Transverse colon (tissue), 4 donors: ENCODE data around the gene NT5DC3. TPM values are rescaled to one million over a fixed set of nuclear protein-coding genes. Genes with fewer than 3 reads are reported as not detected.

Experiments
- DNase-seq: peaks from one replicate; pipeline ENCODE4 v3.0.0-alpha.2; 2019
- H3K27ac ChIP-seq, 4 donors: fragments of 200-600 bp; sonication (generic); 2 replicates each; pipeline ENCODE4 v1.5.1; 2016 to 2018; ENCODE audit warnings: inconsistent platforms in 4 of 4
- H3K27me3 ChIP-seq: fragments of 200-600 bp; sonication (generic); 2 replicates; pipeline ENCODE4 v1.5.1; 2017; ENCODE audit warnings: inconsistent platforms
- H3K36me3 ChIP-seq, 4 donors: fragments of 200-600 bp; sonication (generic); 2 replicates each; pipeline ENCODE4 v1.5.1; 2017 to 2019; ENCODE audit warnings: inconsistent platforms in 4 of 4
- H3K4me1 ChIP-seq, 4 donors: fragments of 200-600 bp; sonication (generic); 2 replicates each; pipeline ENCODE4 v1.5.1; 2017 to 2020; ENCODE audit warnings: inconsistent platforms in 4 of 4
- H3K4me3 ChIP-seq, 4 donors: fragments of 200-600 bp; sonication (generic); 1 replicate in 1 of 4; 2 replicates in 3 of 4; pipeline versions ENCODE4 v1.5.1 to v1.6.1; 2017 to 2019; ENCODE audit warnings: inconsistent platforms in 4 of 4
- H3K9me3 ChIP-seq, 2 donors: fragments of 200-600 bp; sonication (generic); 2 replicates each; pipeline ENCODE4 v1.5.1; 2017 to 2019; ENCODE audit warnings: inconsistent platforms in 2 of 2
- EP300 ChIP-seq: sonication (generic); formaldehyde crosslinking; IDR thresholded peaks from one replicate; pipeline ENCODE4 v1.6.1; 2017; ENCODE audit warnings: antibody characterized with exemption, low read depth
- POLR2A ChIP-seq: fragments of 450-650 bp; IDR thresholded peaks from one replicate; pipeline ENCODE4 v1.6.1; 2016; ENCODE audit warnings: antibody characterized with exemption, mild to moderate bottlenecking, moderate library complexity
- POLR2AphosphoS5 ChIP-seq, 3 donors: sonication (generic); formaldehyde crosslinking; IDR thresholded peaks; one replicate each; pipeline ENCODE4 v1.6.1; 2016; ENCODE audit warnings: antibody characterized with exemption in 3 of 3
- WGBS, 2 donors: methylation state at CpG; one replicate each; pipeline ENCODE4 v1.1.5; 2018; ENCODE audit warnings: low coverage in 1 of 2; 5-methylcytosine and 5-hydroxymethylcytosine counted together
- in situ Hi-C, 4 donors: fragments of 200-750 bp; cut with MboI; loops; one replicate each; pipeline versions ENCODE4 v1.15.0 to v1.15.1; 2017; ENCODE audit warnings: low sequenced_read_pairs in 3 of 4, low pct_ligation_motif_present in 1 of 4, low pct_unique_long_range_greater_than_20kb in 1 of 4
- intact Hi-C: fragments of 100-400 bp; cut with DNase I; formaldehyde crosslinking; loops from one replicate; pipeline ENCODE4 v1.15.1; 2023; ENCODE audit warnings: low total_unique reads
- total RNA-seq, 4 donors: library from RNA; depleted of rRNA; stranded (reverse); fragments of >200 nt; gene quantifications; one replicate each; pipeline ENCODE4 v1.1.0, GENCODE V29; 2016
- TF ChIP-seq, protein P1 (sequence below), 5 experiments: fragments of 200-600 bp in 3 of 5; fragments of 450-650 bp in 2 of 5; sonication (generic) in 3 of 5; IDR thresholded peaks; 1 replicate in 2 of 5; 2 replicates in 3 of 5; pipeline ENCODE4 v1.5.1; 2016 to 2017; ENCODE audit warnings: antibody characterized with exemption in 5 of 5, inconsistent platforms in 3 of 5, mild to moderate bottlenecking in 2 of 5, moderate library complexity in 1 of 5

The NT5DC3 gene
- total RNA-seq, 4 donors from 2014 or later = 24.3 to 71.4 (median 54.8) TPM

DNA sequence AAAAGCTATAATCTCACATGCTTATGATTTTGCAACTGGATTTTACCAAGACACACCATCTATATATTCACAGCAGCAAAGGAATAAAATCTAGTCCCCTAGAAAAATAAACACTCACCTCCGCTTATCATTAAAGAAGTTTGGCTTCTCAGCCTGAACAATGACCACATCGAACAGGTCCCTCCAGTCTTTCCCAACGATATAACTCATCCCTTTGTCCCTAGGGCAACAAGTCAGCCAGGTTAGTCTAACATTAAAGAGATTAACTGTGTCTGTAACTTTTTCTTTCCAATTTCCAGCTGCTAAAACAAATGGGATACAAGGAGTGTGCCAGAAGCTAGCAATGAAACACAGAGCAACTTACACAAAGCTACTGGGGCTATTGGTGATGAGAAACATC is 48.0 kb downstream of the NT5DC3 start:
- in situ Hi-C loops (no loop called here), intact Hi-C loops (no loop called here)
- Histone ChIP-seq H3K9me3 (no peaks in the 10 kb centered on the region), H3K4me1 (no peaks in the 10 kb centered on the region), H3K27ac (peak overlapping the region in 1 of 4 donors; percentile 5), H3K4me3 (no peak overlapping the region), H3K36me3 (peaks cover 0 to 18% (median 8%) of the 10 kb centered on the region in 4 donors), H3K27me3 (no peaks in the 10 kb centered on the region)
- no peak for DNase-seq
- TF ChIP-seq EP300 (no peak), POLR2A (no peak), POLR2AphosphoS5 (IDR thresholded peaks at IDR 0.05) (no peak)
- TF ChIP-seq, protein P1, sequence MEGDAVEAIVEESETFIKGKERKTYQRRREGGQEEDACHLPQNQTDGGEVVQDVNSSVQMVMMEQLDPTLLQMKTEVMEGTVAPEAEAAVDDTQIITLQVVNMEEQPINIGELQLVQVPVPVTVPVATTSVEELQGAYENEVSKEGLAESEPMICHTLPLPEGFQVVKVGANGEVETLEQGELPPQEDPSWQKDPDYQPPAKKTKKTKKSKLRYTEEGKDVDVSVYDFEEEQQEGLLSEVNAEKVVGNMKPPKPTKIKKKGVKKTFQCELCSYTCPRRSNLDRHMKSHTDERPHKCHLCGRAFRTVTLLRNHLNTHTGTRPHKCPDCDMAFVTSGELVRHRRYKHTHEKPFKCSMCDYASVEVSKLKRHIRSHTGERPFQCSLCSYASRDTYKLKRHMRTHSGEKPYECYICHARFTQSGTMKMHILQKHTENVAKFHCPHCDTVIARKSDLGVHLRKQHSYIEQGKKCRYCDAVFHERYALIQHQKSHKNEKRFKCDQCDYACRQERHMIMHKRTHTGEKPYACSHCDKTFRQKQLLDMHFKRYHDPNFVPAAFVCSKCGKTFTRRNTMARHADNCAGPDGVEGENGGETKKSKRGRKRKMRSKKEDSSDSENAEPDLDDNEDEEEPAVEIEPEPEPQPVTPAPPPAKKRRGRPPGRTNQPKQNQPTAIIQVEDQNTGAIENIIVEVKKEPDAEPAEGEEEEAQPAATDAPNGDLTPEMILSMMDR (IDR thresholded peaks at IDR 0.05) = no peak
- 74 to 81% methylated on average over 3 of the region's 3 CpGs for WGBS, 2 donors

DNA sequence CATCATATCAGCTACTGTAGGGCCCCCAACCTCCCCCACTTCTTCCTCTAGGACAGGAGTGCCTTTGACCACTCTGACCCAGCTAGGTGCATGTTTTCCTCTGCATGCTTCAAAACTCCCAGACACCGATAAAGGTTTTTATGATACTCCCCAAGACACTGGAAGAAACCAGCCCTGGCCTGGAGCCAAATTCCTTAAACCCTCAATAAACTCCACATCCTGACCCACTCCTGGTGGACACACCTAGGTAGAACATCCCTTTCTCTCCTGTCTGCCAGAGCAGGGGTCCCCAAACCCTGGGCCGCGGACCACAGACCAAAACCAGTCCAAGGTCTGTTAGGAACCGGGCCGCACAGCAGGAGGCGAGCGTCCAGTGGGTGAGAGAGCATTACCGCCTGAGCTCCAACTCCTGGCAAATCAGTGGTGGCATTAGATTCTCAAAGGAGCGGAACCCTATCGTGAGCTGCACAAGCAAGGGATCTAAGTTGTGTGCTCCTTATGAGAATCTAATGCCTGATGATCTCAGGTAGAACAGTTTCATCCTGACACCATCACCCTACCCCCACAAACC is 49.6 kb downstream of the NT5DC3 start:
- peaks cover 0 to 15% (median 6%) of the 10 kb centered on the region in 4 donors for H3K36me3 ChIP-seq
- no peak for DNase-seq
- peak in 1 of 3 donors; percentile 36 for TF ChIP-seq POLR2AphosphoS5 (IDR thresholded peaks at IDR 0.05)
- TF ChIP-seq, protein P1 (IDR thresholded peaks at IDR 0.05) = no peak
- no peak for TF ChIP-seq EP300
- no peak for TF ChIP-seq POLR2A
- in situ Hi-C loops (no loop called here), intact Hi-C loops (no loop called here)
- H3K4me1 ChIP-seq = no peaks in the 10 kb centered on the region
- H3K27me3 ChIP-seq = no peaks in the 10 kb centered on the region
- H3K27ac ChIP-seq = peak overlapping the region in 2 of 4 donors; percentile 1 to 41
- H3K9me3 ChIP-seq = no peaks in the 10 kb centered on the region
- 82% methylated on average over 10 of the region's 10 CpGs; no CpG with 5 or more reads in 1 of the 2 donors for WGBS, 2 donors
- H3K4me3 ChIP-seq = no peak overlapping the region

DNA sequence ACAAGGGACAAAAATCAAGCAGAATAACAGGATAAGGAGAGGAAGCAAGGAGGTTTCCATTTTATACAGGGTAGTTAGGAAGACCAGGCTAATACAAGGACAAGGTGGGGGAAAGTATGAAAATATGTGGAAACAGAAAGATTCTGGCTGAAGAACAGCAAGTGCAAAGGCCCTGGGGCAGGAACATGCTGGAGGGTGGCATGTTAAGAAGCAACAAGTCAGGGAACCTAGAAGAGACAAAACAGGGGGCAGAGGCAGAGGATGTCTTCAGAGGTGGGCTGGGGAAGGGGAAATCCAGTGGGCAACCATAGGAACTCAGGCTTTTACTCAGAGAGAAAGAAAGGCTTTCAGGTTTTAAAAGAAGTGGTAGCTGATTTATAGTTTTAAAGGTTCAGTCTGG is 54.8 kb downstream of the NT5DC3 start:
- DNase-seq = no peak
- H3K27ac ChIP-seq = no peak overlapping the region
- no peaks in the 10 kb centered on the region for H3K9me3 ChIP-seq
- peaks cover 0 to 16% (median 0%) of the 10 kb centered on the region in 4 donors for H3K4me1 ChIP-seq
- intact Hi-C loops (no loop called here), in situ Hi-C loops (no loop called here)
- H3K4me3 ChIP-seq = no peak overlapping the region
- peaks cover 0 to 10% (median 0%) of the 10 kb centered on the region in 4 donors for H3K36me3 ChIP-seq
- TF ChIP-seq, protein P1 (IDR thresholded peaks at IDR 0.05) = no peak
- TF ChIP-seq POLR2AphosphoS5 (IDR thresholded peaks at IDR 0.05) (no peak), POLR2A (no peak), EP300 (no peak)
- no peaks in the 10 kb centered on the region for H3K27me3 ChIP-seq

DNA sequence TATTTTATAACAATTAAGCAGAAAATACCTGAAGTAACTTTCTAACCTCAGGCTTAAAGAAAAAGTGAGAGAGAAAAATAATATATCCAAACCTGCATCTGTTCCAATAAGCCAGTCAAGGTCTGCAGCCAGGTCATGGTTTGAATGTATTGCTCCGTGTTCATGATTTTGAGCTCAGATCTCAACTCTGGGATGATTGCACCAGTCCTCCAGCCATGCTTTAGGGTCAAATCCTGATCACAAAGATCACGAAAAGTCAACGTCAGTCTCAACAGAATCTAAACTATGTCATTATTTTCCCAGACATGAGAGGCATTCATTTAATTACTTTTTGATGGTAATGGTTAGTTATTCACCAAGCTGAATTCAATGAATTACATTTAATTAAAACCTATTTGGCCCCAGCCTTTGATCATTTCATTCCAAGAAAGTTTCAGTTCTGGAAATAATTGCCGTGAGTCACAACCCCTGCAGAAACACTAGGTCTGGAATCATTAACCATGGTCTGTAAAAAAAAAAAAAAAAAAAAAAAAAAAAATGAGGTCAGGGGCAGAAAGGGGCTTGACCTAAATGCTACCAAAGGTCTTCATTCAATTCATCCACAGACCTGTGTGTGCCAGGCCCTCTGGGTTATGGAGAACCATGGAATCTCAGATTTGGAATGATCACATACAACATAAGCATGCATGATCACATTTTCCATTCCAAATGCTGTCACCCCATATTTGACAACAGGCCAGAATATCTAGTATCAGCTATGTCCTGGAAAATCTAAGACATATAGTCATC is 55.6 kb downstream of the NT5DC3 start:
- 72 to 76% methylated on average over 3 to 4 of the region's 4 CpGs for WGBS, 2 donors
- peaks cover 0 to 10% (median 0%) of the 10 kb centered on the region in 4 donors for H3K36me3 ChIP-seq
- TF ChIP-seq POLR2A (no peak), EP300 (no peak), POLR2AphosphoS5 (IDR thresholded peaks at IDR 0.05) (no peak)
- TF ChIP-seq, protein P1 (IDR thresholded peaks at IDR 0.05) = no peak
- H3K4me3 ChIP-seq = no peak overlapping the region
- no peak for DNase-seq
- peaks cover 0 to 16% (median 0%) of the 10 kb centered on the region in 4 donors for H3K4me1 ChIP-seq
- in situ Hi-C loops = no loop called here
- no peaks in the 10 kb centered on the region for H3K9me3 ChIP-seq
- intact Hi-C loops = no loop called here
- H3K27ac ChIP-seq = peak overlapping the region in 2 of 4 donors; percentile 2 to 58
- H3K27me3 ChIP-seq = no peaks in the 10 kb centered on the region
